ENCODE results near the gene DEAF1.
"Not testable (repeated sequence)": the region's sequence is repeated elsewhere in the genome, so short reads cannot be mapped to it uniquely, and the experiment has no call there.

Gene DEAF1

GRCh38 chr11:694563-695287 is at the start of gene DEAF1:
Gene DEAF1, minus strand, starts transcription at chr11:695222. Its CDS starts 175 bp downstream, at chr11:695047.
- peak; percentile 99 for DNase-seq

DNA sequence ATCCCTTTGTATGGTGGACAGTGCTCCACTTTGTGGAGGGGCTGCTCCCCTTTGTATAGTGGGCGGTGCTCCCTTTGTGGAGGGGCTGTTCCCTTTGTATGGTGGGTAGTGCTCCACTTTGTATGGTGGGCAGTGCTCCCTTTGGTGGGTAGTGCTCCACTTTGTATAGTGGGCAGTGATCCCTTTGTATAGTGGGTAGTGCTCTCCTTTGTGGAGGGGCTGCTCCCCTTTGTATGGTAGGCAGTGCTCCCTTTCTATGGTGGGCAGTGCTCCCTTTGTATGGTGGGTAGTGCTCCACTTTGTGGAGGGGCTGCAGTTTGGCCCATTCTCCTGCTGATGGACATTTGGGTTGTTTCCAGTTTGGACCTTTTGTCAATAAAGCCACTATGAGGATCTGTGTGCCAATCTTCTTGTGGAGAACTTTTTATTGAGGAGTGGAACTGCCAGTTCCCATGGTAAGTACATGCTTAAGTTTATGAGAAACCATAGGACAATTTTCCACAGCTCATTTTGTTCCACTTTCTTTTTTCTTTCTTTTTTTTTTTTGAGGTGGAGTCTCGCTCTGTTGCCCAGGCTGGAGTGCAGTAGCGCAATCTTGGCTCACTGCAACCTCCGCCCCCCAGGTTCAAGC is 47.7 kb upstream of the DEAF1 start:
- DNase-seq: no peak

GRCh38 chr11:742156-742546 is 47.1 kb upstream of the DEAF1 start:
- no peak for DNase-seq

DNA sequence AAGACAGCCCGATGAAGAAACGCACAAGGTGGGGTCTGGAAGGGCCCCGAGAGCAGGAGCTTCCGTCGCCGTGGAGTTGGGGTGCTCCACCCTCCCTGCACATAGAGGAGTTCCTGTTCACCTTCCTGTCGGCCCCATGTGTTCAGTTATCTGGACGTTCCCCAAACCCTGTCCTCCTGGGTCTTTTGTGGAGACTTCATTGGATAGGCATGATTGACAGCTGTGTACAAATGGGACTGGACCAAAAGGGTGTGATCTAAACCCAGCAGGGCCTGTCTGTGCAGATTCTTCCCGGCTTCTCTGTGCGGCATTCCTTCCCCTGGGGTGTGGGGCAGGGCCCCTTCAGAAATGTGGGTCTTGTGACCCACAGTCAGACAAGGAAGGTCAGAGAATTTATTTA is 42.9 kb upstream of the DEAF1 start:
- DNase-seq: not testable (repeated sequence)

DNA sequence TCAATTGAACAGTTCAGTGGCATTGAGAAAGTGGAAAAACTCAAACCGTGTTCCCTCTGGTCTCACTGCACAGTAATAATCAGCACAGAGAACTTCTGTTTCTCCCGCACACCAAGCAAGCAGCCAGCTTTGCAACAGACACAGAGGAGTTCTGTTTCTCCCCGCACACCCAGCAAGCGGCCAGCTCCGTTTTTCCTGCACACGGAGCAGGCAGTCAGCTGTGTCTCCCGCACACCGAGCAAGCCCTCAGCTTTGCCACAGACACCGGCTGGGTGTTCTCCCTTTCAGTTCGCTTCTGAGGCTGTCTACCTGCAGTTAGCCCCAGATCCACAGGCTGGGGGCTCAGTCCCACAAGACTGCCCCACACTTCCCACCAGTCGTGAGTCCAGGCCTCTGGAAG is 42.3 kb upstream of the DEAF1 start:
- DNase-seq: no peak

GRCh38 chr11:734541-734940 is 39.5 kb upstream of the DEAF1 start:
- DNase-seq: not testable (repeated sequence)

- DNase-seq: no peak
Measured at GRCh38 chr11:733072-733471, 38.0 kb upstream of the DEAF1 start.

- no peak for DNase-seq
Measured at GRCh38 chr11:729492-730074, 34.6 kb upstream of the DEAF1 start.

- DNase-seq: no peak
Measured at GRCh38 chr11:728901-729491, 34.0 kb upstream of the DEAF1 start.

GRCh38 chr11:727859-728748 is 33.1 kb upstream of the DEAF1 start:
- DNase-seq: peak; percentile 87 to 90

DNA sequence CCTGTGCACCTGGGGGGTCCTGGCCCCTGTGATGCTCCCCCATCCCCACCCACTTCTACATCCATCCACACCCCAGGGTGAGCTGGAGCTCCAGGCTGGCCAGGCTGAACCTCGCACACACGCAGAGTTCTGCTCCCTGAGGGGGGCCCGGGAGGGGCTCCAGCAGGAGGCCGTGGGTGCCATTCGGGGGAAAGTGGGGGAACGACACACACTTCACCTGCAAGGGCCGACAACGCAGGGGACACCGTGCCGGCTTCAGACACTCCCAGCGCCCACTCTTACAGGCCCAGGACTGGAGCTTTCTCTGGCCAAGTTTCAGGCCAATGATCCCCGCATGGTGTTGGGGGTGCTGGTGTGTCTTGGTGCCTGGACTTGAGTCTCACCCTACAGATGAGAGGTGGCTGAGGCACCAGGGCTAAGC is 32.3 kb upstream of the DEAF1 start:
- DNase-seq: no peak

DNA sequence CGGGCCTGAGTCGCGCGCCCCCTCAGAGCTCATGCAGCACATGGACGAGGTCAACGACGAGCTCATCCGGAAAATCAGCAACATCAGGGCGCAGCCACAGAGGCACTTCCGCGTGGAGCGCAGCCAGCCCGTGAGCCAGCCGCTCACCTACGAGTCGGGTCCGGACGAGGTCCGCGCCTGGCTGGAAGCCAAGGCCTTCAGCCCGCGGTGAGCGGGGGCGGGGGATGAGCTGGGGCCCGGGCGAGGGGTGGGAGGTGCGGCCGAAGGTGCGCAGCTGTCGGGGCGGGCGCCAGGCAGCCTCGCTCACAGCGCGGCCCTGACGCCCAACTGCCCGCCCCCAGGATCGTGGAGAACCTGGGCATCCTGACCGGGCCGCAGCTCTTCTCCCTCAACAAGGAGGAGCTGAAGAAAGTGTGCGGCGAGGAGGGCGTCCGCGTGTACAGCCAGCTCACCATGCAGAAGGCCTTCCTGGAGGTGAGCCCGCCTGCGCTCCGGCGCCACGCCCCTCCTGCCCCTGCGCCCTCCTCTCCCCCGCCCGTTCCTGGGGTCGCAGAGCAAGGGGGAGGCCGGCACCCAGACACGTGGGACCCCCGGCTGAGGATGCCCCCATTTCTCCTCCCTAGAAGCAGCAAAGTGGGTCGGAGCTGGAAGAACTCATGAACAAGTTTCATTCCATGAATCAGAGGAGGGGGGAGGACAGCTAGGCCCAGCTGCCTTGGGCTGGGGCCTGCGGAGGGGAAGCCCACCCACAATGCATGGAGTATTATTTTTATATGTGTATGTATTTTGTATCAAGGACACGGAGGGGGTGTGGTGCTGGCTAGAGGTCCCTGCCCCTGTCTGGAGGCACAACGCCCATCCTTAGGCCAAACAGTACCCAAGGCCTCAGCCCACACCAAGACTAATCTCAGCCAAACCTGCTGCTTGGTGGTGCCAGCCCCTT is 31.5 kb upstream of the DEAF1 start:
- peak; percentile 53 to 59 for DNase-seq

DNA sequence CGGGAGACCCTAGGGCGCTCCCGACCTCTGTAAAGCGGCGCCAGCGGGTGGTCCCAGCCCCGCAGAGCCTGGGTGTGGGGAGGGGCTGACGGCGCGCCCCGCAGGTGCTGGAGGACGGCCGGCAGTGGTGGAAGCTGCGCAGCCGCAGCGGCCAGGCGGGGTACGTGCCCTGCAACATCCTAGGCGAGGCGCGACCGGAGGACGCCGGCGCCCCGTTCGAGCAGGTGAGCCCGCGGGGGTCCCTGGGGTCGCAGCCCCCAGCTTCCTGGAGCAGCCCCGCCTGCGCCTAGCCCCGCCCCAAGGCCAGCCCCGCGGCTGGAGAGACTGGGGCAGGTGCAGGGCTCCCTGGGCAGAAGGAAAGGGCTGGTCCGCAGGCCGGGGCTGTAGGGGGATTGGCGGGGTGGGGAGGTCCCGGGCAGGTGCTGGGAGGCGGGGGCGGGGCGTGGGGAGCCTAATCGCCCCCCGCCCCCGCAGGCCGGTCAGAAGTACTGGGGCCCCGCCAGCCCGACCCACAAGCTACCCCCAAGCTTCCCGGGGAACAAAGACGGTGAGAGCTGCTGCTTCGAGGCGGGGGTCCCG is 30.7 kb upstream of the DEAF1 start:
- DNase-seq: no peak

GRCh38 chr11:724778-725386 is 29.9 kb upstream of the DEAF1 start:
- no peak for DNase-seq

GRCh38 chr11:724049-724777 is 29.2 kb upstream of the DEAF1 start:
- peak in 1 of 2 experiments; percentile 42 for DNase-seq

DNA sequence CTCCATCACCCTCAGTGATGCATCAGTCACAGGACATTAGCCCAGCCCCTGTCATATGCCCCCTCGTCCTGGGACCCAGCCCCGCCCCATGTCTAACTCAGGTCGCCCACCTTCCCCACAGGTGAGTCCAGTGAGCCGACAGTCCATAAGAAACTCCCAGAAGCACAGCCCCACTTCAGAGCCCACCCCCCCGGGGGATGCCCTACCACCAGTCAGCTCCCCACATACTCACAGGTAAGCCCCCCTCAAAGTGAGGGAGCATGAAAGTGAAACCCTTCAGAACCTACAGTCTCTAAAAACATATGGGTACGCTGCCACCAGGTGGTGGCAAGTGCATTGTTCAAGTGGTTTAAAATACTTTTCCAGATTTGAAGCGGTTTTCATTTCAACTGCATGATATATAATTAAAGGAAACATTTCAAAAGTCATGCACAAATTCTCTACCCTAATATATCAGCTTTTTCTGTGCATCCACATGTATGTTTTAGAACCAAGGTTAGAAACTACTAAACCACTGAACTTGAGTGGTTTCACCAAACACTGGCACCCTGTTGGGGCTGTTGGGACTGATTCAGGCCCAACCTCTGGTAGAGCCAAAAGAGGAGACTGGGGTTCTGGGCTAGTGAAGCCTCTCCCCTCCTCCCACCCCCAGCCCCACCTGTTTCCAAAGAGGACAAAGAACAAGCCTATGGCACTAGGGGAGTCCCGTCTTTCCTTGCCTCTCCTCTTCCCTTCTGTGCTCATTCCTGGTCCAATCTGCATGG is 28.3 kb upstream of the DEAF1 start:
- DNase-seq: peak in 1 of 2 experiments; percentile 50

- DNase-seq: no peak
Measured at GRCh38 chr11:722346-722811, 27.4 kb upstream of the DEAF1 start.

DNA sequence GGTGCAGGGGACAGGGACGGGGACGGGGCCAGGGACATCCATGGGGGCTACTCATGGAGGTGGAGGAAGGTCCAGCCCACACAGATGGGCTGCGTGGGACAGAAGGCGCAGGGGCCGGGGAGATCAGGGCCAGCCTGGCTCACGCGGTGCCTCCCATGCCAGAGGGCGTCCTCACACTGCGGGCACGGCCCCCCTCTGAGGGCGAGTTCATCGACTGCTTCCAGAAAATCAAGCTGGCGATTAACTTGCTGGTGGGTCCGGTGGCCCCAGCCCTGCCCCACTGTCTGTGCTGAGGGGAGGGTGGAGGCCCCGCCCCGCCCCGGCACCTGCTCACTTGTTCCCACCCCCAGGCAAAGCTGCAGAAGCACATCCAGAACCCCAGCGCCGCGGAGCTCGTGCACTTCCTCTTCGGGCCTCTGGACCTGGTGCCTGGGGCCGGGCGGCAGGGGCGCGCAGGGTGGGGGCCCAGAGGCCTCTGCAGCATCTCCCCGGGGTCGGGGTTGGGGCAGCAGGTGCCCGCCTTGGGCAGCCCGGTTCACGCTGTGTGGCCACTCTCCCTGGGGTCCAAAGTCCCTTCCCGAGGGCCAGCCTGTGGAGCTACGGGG is 26.8 kb upstream of the DEAF1 start:
- DNase-seq: peak; percentile 50 to 57

Measured in activated CD4-positive, alpha-beta T cell treated with anti-CD3 and anti-CD28 coated beads, Interleukin-2, amount 50 U/mL, for 48 hours (primary cell).